PC-3 (cell line): ENCODE data around the gene ADCY3.

ENCODE experiments used
- EZH2 ChIP-seq: fragments of 300-600 bp; sonication (generic); IDR thresholded peaks from one replicate; pipeline ENCODE4 v1.6.1; 2017; ENCODE audit warnings: antibody characterized with exemption, mild to moderate bottlenecking, low read length; ENCODE audit not compliant: unreplicated experiment
- EZH2phosphoT487 ChIP-seq: fragments of 300-600 bp; sonication (generic); IDR thresholded peaks from 2 replicates; pipeline ENCODE4 v1.6.1; 2018; ENCODE audit warnings: mild to moderate bottlenecking, antibody characterized with exemption, low read length, borderline replicate concordance
- TF ChIP-seq, protein P1 (sequence below): fragments of 300-600 bp; sonication (generic); conservative IDR thresholded peaks from 2 replicates; pipeline ENCODE4 v1.5.1; 2017; ENCODE audit warnings: antibody characterized with exemption, low read depth, mild to moderate bottlenecking, low read length

DNA sequence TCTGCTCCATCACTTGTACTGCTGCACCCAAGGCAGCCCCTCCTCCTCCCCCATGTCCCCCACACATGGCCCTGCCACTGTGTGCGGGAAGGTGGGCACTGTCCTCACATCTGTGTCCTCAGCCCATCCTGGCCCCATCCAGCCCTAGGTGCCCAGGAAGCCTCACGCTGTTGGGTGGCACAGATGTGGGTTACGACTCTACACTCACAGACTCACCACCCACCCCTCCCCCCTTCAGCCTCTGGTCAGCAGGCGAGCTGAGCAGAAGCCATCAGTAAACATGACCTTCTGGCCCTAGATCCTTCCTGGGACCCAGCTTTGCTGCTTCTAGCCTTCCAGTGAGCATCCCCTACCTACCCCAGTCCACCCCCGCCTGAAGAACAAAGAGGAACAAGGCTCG, 43.0 kb downstream of the ADCY3 start:
- TF ChIP-seq, protein P1, sequence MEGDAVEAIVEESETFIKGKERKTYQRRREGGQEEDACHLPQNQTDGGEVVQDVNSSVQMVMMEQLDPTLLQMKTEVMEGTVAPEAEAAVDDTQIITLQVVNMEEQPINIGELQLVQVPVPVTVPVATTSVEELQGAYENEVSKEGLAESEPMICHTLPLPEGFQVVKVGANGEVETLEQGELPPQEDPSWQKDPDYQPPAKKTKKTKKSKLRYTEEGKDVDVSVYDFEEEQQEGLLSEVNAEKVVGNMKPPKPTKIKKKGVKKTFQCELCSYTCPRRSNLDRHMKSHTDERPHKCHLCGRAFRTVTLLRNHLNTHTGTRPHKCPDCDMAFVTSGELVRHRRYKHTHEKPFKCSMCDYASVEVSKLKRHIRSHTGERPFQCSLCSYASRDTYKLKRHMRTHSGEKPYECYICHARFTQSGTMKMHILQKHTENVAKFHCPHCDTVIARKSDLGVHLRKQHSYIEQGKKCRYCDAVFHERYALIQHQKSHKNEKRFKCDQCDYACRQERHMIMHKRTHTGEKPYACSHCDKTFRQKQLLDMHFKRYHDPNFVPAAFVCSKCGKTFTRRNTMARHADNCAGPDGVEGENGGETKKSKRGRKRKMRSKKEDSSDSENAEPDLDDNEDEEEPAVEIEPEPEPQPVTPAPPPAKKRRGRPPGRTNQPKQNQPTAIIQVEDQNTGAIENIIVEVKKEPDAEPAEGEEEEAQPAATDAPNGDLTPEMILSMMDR = no peak
- TF ChIP-seq EZH2 (no peak), EZH2phosphoT487 (no peak)
